Tibial nerve (tissue), 3 donors: ENCODE data around the gene GIN1.

Experiments used
- POLR2A ChIP-seq, 2 donors: fragments of 450-650 bp; IDR thresholded peaks; one replicate each; pipeline ENCODE4 v1.6.1; 2017; ENCODE audit warnings: antibody characterized with exemption in 2 of 2, mild to moderate bottlenecking in 2 of 2, moderate library complexity in 2 of 2
- TF ChIP-seq, protein P1 (sequence below), 5 experiments: fragments of 200-600 bp in 3 of 5; fragments of 450-650 bp in 2 of 5; sonication (generic) in 3 of 5; IDR thresholded peaks; one replicate each; pipeline ENCODE4 v1.5.1; 2016 to 2019; ENCODE audit warnings: antibody characterized with exemption in 5 of 5, mild to moderate bottlenecking in 3 of 5, moderate library complexity in 2 of 5

DNA sequence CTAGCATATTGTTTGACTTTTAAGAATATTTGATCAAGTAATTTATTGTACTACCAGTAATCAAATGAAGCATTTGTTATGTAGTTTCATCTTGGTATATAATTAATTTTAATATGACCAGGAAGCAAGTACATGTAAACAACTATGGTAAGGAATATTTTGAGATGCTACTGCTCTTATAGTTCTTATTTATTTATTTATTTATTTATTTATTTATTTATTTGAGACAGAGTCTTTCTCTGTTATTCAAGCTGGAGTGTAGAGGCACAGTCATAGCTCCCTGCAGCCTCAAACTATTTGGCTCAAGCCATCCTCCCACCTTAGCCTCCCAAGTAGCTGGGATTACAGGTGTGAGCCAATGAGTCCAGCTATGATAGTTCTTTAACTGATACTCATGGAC is 8.3 kb upstream of the GIN1 start:
- TF ChIP-seq, protein P1, sequence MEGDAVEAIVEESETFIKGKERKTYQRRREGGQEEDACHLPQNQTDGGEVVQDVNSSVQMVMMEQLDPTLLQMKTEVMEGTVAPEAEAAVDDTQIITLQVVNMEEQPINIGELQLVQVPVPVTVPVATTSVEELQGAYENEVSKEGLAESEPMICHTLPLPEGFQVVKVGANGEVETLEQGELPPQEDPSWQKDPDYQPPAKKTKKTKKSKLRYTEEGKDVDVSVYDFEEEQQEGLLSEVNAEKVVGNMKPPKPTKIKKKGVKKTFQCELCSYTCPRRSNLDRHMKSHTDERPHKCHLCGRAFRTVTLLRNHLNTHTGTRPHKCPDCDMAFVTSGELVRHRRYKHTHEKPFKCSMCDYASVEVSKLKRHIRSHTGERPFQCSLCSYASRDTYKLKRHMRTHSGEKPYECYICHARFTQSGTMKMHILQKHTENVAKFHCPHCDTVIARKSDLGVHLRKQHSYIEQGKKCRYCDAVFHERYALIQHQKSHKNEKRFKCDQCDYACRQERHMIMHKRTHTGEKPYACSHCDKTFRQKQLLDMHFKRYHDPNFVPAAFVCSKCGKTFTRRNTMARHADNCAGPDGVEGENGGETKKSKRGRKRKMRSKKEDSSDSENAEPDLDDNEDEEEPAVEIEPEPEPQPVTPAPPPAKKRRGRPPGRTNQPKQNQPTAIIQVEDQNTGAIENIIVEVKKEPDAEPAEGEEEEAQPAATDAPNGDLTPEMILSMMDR (IDR thresholded peaks at IDR 0.05) = no peak
- no peak for TF ChIP-seq POLR2A (IDR thresholded peaks at IDR 0.05)
